GM12875 (cell line): ENCODE measurements around the gene CCDC47.

Experiments used
- H3K4me3 ChIP-seq: one replicate; pipeline ENCODE4 v1.5.1; 2011; ENCODE audit warnings: low read depth, low read length, control low read depth
- TF ChIP-seq, protein P1 (sequence below): IDR thresholded peaks from 2 replicates; pipeline ENCODE4 v1.5.1; 2011; ENCODE audit warnings: low read depth, mild to moderate bottlenecking, control low read depth, inconsistent platforms, low read length, moderate library complexity, borderline replicate concordance; ENCODE audit not compliant: insufficient read depth

The CCDC47 gene

DNA sequence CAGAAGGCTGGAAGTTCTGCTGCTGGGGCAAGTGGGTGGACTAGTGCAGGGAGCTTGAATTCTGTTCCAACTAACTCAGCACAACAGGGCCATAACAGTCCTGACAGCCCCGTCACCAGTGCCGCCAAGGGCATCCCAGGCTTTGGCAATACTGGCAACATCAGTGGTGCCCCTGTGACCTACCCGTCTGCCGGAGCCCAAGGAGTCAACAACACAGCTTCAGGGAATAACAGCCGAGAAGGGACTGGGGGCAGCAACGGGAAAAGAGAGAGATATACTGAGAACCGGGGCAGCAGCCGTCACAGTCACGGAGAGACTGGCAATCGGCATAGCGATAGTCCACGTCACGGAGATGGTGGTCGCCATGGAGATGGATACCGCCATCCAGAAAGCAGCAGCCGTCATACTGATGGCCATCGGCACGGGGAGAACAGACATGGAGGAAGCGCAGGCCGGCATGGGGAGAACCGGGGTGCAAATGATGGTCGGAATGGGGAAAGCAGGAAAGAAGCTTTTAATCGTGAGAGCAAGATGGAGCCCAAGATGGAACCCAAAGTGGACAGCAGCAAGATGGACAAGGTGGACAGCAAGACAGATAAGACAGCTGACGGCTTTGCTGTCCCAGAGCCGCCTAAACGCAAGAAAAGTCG lies 44.5 kb upstream of the CCDC47 start:
- H3K4me3 ChIP-seq: no peak overlapping the region
- TF ChIP-seq, protein P1, sequence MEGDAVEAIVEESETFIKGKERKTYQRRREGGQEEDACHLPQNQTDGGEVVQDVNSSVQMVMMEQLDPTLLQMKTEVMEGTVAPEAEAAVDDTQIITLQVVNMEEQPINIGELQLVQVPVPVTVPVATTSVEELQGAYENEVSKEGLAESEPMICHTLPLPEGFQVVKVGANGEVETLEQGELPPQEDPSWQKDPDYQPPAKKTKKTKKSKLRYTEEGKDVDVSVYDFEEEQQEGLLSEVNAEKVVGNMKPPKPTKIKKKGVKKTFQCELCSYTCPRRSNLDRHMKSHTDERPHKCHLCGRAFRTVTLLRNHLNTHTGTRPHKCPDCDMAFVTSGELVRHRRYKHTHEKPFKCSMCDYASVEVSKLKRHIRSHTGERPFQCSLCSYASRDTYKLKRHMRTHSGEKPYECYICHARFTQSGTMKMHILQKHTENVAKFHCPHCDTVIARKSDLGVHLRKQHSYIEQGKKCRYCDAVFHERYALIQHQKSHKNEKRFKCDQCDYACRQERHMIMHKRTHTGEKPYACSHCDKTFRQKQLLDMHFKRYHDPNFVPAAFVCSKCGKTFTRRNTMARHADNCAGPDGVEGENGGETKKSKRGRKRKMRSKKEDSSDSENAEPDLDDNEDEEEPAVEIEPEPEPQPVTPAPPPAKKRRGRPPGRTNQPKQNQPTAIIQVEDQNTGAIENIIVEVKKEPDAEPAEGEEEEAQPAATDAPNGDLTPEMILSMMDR: no peak

DNA sequence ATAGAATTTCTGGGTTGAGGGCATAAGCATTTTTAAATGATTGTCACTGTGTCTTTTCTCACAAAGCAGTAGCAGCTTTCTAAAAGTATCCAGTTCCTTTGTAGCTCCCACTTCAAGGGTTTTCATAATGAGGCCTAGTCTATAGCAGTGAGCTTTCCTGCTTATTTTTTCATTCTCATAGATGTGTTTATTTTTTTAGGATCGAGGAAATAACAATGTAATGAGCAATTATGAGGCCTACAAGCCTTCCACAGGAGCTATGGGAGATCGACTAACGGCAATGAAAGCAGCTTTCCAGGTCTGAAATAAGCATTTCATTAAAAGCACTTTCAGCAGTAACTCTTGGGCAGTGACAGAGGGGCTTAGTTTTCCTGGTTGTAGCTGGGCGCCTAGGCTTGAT lies 43.3 kb upstream of the CCDC47 start:
- H3K4me3 ChIP-seq: no peak overlapping the region
- TF ChIP-seq, protein P1: no peak

DNA sequence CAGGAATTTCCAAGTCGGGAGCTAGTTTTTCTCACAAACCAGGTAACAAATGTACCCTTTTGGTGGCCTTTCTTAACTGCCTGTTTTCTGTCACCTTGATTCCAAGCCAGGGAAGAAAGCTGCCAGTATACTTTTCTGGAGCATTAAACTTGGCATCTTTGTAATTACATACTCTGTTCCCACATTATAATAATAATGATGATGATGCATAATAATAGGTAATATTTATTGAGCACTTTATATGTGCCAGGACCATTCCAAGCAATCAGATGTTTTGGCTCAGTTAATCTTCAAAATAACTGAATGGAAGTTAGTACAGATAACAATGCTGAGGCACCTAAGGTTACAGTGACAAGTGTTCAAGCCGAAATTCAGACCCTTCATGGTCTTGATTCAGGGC lies 42.7 kb upstream of the CCDC47 start:
- H3K4me3 ChIP-seq: no peak overlapping the region
- TF ChIP-seq, protein P1: no peak

DNA sequence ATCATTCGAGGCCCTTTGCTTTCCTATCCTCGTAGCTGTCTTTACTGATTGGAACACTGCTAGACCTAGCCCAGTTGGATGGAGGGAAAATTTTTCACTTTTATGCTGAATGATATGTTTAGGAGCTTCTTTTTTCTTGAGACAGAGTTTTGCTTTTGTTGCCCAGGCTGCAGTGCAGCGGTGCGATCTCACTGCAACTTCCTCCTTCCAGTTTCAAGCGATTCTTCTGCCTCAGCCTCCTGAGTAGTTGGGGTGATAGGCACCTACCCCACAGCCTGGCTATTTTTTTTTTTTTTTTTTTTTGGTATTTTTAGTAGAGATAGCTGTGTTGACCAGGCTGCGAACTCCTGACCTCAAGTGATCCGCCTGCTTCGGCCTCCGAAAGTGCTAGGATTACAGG lies 36.6 kb upstream of the CCDC47 start:
- TF ChIP-seq, protein P1: no peak

DNA sequence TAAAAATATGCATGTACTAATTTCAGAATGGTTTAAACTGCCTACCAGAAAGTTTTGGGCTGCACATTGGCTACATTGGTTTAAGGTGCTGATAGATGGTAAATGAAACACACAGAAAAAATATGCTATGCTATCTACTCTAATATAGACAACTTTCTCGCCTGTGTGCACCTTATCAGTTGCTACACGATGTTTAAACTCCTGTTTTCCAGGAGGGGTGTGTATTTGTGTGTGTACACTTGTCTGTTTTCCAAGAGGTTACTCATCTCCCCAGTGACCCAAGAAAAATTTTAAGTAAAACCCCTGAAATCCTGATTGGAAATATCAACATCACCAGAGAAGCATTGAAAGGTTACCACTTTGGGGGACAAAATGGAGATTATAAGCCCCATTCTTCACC lies 32.2 kb upstream of the CCDC47 start:
- TF ChIP-seq, protein P1: no peak
- no peak overlapping the region for H3K4me3 ChIP-seq

More for the DNA sequence above, 36.6 kb upstream of the CCDC47 start:
- H3K4me3 ChIP-seq: no peak overlapping the region

DNA sequence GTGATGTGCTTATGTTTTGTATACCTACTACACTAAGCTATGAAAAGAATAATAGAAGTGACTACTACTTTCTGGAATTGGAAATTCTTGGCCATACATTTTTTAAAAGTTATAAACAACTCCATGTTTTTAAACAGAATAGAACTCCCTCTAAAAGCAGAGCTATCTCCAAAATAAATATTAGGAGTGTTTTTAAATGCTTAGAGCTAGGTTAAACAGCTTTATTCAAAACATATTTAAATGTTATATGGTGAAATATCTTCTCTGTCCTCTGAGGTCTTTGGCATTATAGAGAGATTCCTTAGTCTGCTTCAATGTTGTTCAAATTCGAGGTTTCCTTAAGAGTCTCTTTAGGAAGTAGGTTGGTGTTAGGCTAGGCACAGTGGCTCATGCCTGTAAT lies 30.9 kb upstream of the CCDC47 start:
- no peak overlapping the region for H3K4me3 ChIP-seq
- TF ChIP-seq, protein P1: no peak

DNA sequence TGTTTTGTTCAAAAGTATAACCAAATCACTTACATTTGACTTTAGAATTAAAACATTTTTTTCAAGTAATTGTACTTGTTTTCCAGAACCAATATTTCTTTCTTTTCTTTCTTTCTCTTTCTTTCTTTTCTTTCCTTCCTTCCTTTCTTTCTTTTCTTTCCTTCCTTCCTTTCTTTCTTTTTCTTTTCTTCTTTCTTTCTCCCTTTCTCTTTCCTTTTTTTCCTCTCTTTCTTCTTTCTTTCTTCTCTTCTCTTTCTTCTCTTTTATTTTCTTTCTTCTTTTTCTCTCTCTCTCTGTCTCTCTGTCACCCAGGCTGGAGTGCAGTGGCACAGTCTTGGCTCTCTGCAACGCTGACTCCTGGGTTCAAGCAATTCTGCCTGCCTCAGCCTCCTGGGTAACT lies 27.4 kb upstream of the CCDC47 start:
- TF ChIP-seq, protein P1: no peak
- no peak overlapping the region for H3K4me3 ChIP-seq
